CD4-positive, alpha-beta T cell treated with Interleukin-10 for 1 hour (primary cell): ENCODE data around the gene RASA3.
"Not testable (repeated sequence)": the region's sequence is repeated elsewhere in the genome, so short reads cannot be mapped to it uniquely, and the experiment has no call there.

Source experiments
- DNase-seq: peaks from one replicate; pipeline ENCODE4 v3.0.0-alpha.2; 2020

RASA3 gene

GRCh38 chr13:114124431-114124830 is 8.0 kb downstream of the RASA3 start:
- DNase-seq = no peak

- DNase-seq = no peak
Observed at GRCh38 chr13:114123876-114124275, 8.5 kb downstream of the RASA3 start.

- DNase-seq = no peak
Observed at GRCh38 chr13:114123448-114123847, 9.0 kb downstream of the RASA3 start.

DNA sequence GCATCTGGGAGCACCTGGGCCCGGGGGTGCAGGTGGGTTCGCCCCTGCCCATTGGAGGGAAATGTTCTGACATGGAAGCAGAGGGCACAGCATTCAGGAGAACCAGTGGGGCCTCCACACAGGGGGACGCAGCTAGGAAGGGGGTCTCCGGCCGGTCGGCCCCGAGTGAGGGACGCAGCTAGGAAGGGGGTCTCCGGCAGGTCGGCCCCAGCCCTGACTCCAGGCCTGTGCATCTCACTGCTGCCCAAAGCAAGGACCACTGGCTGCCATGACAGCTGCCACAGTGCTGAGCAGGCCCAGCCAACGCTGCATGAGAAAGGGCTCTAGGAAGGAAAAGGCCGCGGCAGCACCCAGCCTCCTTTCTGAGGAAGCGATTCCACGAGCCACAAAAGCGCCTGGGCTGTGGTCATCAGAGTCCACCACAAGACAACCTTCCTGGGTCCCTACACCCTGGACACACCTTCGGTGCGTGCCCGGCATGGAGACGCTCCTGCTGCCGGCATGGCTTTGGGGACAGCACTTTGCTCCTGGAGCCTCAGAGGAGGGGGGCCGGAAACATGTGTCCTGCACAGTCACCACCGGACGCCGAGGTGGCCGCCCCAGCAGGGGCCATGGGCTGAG is 9.7 kb downstream of the RASA3 start:
- DNase-seq = no peak

- no peak for DNase-seq
Observed at GRCh38 chr13:114122127-114122511, 10.3 kb downstream of the RASA3 start.

DNA sequence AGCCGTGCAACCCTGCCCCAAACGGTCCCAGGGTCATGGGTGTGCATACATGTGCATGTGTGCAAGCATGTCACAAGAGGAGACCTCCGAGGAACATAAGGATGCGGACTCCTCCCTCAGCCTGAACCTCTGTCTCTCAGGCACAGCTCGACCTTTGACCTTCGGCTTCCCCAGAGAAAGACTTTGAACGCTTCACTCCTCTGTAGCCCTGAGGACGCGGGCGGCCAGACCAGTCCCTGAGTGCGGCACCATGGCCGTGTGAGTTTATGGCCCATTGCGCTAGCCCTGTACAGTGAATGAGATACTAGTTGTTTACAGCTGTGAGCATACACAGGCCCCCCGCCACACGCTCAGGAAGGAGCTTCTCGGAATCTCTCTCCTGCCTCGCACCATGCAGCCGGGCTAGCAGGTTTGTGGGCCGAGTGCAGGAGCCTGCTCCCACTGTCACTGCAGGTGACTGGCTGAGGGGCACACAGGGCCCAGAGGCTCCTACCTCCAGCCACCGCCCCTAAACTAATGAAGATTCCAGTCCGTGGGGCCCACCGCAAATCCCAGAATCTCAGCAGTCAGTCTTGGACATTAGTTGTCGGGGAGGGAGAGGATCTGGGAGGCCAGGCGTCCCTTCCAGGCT is 10.8 kb downstream of the RASA3 start:
- no peak for DNase-seq

DNA sequence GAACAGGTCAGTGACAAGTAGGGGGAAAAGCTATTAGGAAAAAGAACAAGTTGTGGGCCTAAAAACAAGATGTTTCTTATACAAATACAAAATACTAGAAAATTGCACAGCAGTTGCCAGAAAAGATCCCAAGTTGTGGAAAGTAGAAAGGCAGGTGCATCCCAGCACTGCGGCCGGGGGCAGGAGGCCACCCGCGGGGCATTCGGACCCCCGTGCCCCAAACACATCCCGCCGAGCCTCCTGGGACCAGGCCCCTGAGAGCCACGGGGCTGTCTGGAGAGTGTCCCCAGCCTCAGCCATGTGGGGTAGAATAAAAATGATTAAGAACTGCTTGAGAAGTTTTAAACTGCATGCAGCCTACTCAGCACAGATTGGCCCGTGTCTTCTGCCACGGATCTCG is 11.4 kb downstream of the RASA3 start:
- DNase-seq = no peak

DNA sequence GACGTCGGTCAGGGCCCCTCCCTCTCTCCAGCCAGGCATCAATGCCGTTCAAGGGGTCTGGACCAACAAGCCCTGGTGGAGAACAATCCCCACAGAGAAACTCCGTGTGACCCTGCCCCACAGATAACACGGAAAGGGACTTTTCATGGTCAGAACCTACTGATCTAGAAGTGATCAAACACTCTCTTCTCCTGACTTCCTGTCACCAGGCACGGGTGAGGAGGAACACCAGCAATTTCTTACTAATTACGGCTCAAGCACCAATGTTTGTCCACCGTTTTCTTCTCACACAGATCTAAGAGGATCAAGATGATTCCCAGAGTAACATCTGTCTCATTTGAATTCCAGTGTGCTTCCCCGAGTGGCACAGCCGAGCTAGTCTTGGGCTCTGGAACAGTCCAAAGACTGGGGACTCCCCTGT is 11.8 kb downstream of the RASA3 start:
- DNase-seq = no peak

DNA sequence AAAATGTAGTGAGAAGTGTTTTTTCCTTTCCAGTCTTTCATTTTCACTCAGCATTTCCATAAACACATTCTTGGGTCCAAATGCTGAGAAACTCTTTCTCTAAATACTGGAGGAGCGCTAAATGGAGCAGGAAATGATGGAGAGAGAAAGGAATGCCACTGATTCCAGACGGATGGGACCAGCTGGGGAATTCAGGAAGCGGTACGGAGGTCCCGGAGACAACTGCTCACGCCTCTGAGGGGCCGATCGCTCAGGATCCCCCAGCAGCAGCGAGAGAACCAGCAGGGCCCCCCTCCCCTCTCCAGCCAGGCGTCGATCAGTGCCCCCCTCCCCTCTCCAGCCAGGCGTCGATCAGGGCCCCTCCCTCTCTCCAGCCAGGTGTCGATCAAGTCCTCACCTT is 13.2 kb downstream of the RASA3 start:
- DNase-seq = no peak

DNA sequence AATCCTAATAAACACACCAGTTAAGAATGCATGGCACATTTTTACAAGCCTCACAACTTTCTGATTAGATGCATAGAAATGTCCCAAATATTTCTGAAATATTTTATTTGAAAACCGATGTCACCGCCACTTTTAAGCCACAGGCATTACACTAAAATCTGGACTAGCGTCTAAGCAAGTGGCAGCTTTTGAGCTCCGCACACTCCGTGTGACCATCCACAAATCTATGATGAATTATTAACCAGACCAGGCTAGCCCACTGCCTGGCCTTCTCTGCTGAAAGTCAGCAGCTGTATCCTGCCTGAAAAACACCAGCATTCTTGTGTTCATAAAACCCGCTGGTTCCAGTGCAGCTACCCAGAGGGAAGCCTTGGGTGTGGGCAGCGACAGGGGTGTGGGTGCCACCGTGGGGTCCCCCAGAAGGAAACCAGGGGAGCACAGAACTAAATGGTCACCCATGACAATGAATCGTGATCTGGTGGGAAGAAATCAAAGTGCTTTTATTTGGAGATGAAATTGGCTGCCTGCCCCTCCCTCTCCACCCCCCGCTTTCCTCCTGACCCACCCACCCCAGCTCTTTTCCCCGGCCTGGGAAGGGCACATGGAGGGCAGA is 13.8 kb downstream of the RASA3 start:
- DNase-seq = no peak

DNA sequence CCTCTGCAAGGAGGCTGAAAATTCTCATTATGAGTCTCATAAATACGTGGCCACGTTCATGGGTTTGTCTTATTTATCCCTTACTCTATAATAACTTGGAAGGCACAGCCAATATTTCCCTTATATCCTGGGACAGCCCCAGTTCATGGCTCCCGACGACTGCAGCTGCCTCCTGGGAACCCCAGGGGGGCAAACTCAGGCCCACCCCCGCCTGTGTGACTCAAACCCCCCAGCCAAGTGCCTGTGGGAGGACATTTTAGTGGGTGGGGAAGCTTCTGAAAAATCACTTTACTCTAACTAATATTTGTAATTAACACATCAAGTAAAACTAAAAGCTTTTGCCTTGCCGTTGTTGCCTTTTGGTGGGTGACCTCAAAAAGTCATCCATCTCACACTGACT is 14.3 kb downstream of the RASA3 start:
- no peak for DNase-seq

- DNase-seq = not testable (repeated sequence)
Observed at GRCh38 chr13:114117341-114117874, 15.0 kb downstream of the RASA3 start.

DNA sequence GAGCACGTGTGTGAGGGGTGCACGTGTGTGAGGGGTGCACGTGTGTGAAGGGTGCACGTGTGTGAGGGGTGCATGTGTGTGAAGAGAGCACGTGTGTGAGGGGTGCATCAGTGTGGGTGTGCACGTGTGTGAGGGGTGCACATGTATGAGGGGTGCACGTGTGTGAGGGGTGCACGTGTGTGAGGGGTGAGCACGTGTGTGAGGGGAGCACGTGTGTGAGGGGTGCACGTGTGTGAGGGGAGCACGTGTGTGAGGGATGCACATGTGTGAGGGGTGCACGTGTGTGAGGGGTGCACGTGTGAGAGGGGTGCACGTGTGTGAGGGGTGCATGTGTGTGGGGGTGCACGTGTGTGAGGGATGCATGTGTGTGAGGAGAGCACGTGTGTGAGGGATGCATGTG is 15.7 kb downstream of the RASA3 start:
- no peak for DNase-seq

DNA sequence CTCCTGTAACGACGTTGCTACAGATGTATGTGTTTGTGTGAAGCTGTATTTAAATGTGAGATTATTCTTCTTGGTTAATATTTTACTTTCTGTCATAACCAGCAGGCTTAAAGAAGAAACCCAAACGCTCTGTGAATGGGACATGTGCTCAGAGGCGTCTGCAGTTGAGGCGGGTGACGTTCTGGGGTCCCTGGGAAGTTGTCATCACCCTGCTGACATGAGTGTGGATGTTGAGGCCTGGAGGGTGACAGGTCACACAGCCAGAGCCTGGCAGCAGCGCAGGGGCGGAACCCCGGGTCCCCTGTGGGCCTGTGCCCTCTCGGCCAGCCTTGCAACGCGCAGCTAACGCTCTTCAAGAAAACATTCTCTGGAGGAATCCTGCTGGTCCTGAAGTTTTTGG is 16.6 kb downstream of the RASA3 start:
- no peak for DNase-seq

DNA sequence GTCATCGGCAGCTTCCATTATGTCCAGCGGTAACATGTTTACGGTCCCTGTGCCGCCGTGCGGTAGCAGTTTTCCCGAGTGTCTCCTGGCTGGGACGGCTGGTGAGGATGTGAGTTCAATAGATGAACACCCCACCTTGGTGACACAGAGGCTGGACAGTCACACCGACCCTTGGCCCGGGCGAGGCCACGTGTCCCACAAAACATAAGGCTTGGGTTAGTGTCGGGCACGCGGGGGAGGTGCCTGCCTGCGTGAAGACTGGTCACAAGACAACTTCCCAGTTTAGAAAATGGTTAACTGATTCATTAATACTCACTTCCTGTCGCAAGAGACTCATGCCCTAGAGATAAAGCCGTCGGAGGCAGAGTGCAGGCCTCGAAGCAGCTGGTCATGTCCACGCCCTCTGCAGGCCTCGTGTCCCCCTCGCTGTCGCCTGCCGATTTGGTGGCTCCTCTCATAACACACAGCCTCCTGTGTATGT is 17.2 kb downstream of the RASA3 start:
- DNase-seq = peak; percentile 24

GRCh38 chr13:114114666-114115065 is 17.8 kb downstream of the RASA3 start:
- not testable (repeated sequence) for DNase-seq

- DNase-seq = no peak
Observed at GRCh38 chr13:114114006-114114640, 18.3 kb downstream of the RASA3 start.

- DNase-seq = not testable (repeated sequence)
Observed at GRCh38 chr13:114113395-114113794, 19.0 kb downstream of the RASA3 start.

GRCh38 chr13:114112826-114113322 is 19.5 kb downstream of the RASA3 start:
- DNase-seq = no peak

DNA sequence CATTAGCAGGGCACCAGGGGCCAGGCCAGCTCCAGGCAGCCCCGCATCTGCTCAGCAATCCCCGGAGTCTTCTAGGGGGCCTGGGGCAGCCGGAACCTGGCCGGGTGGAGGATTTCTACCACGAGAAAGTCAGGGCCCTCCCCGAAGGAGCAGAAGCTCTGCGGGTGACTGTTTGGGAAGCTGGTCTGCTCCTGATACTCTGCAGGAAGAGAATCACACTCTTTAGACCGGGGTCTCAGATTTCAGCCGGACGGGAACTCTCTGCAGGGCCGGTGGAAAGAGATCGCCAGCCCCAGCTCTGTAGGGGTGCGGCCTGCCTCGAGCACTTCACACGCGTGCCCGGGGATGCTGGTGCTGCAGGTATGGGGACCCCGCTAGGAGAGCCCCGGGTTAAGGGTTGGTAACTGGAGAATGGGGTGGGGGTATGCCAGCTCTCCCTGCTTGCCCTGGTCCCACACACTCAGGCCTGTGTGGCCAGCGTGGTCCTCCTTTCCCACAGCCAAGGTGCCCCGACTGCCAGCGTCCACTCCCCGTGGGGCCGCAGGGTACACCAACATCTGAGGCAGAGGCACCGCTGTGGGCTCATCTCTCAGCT is 20.1 kb downstream of the RASA3 start:
- no peak for DNase-seq

GRCh38 chr13:114111577-114111976 is 20.8 kb downstream of the RASA3 start:
- DNase-seq = no peak

DNA sequence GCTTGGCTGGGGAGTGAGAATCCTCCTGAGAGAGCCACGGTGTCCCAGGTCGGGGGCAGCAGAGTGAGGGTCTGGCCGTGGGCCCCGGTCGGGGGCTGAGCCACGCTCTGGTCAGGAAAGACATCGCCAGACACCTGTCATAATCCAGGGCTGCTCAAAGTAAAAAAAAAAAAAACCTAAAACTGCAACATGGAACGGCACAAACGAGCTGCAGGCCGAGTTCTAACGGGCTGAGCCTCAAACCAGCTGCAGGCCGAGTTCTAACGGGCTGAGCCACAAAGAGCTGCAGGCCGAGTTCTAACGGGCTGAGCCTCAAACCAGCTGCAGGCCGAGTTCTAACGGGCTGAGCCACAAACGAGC is 21.6 kb downstream of the RASA3 start:
- not testable (repeated sequence) for DNase-seq
